ENCODE measurements around the gene OSMR. TPM values are rescaled to one million over a fixed set of nuclear protein-coding genes. Genes with fewer than 3 reads are reported as not detected.
A peak's percentile ranks its signal among the peaks of the same experiment; 100 is the strongest.

OSMR gene
- total and polyA plus RNA-seq, 3 donors from 2014 or later = 12.9 to 18.3 (median 13.5) TPM

DNA sequence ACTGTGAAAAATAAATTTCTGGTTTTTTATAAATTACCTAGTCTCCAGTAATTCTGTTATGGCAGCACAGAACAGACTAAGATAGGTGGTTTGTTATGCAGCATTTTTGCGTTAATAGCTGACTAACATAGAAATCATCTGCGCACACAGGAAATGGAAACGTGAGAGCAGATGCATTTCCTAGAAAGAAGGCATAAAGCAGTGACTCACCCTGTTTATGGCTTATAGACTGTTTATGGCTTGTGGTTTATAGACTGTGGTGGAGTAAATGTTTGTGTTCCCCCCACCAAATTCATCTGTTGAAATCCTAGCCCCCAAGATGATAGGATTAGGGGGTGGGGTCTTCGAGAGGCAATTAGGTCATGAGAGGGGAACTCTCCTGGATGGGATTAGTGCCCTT is 18.3 kb upstream of the OSMR start:
- Histone ChIP-seq H3K4me1 (no peaks in the 10 kb centered on the region), H3K4me3 (no peak overlapping the region), H3K36me3 (ENCODE audit: low read depth, missing control alignments) (no peaks in the 10 kb centered on the region), H3K27me3 (no peaks in the 10 kb centered on the region), H3K9me3 (no peaks in the 10 kb centered on the region), H3K27ac (no peak overlapping the region)
- 94 to 96% methylated on average over 4 of the region's 4 CpGs for WGBS, 2 donors
- intact Hi-C loops (cut with DNase I; ENCODE audit: low total_unique reads) = no loop called here
- TF ChIP-seq CTCF (IDR thresholded peaks at IDR 0.05) (no peak), POLR2A (IDR thresholded peaks at IDR 0.05) (no peak)
- no peak for DNase-seq

DNA sequence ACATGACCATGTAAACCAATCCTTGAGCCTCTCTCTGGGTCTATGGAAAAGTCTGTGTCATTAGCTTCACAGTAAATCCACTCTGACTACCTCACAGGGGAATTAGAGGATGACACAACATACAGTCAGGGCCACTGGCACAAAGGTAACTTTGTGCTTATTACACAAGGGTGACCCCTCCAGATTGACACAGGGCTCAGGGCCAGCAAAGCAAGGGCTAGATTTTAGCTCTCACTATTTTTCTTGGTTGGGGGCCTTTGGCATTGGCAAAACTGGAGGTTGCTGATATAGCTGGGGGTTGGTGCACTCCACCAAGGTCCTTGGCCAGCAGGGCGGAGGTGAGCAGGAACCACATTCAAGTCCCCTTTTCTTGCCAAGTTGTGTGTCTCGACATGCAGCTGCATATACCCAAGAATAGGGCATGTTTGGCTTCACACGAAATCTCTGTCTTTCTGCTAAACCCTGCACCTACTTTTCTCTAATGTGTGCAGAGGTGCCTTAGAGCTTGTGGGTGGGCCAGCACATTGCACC is 15.2 kb upstream of the OSMR start:
- H3K27me3 ChIP-seq = no peaks in the 10 kb centered on the region
- DNase-seq = no peak
- intact Hi-C loops (cut with DNase I; ENCODE audit: low total_unique reads) = no loop called here
- 90 to 91% methylated on average over 3 of the region's 3 CpGs for WGBS, 2 donors
- H3K4me1 ChIP-seq = no peaks in the 10 kb centered on the region
- H3K36me3 ChIP-seq (ENCODE audit: low read depth, missing control alignments) = no peaks in the 10 kb centered on the region
- H3K27ac ChIP-seq = no peak overlapping the region
- TF ChIP-seq POLR2A (IDR thresholded peaks at IDR 0.05) = no peak
- no peak for TF ChIP-seq CTCF (IDR thresholded peaks at IDR 0.05)
- no peaks in the 10 kb centered on the region for H3K9me3 ChIP-seq
- no peak overlapping the region for H3K4me3 ChIP-seq

- intact Hi-C loops (cut with DNase I; ENCODE audit: low total_unique reads) = no loop called here
- 85 to 89% methylated on average over 5 of the region's 5 CpGs for WGBS, 2 donors
- no peaks in the 10 kb centered on the region for H3K27me3 ChIP-seq
- no peaks in the 10 kb centered on the region for H3K9me3 ChIP-seq
- TF ChIP-seq CTCF (IDR thresholded peaks at IDR 0.05) (no peak), POLR2A (IDR thresholded peaks at IDR 0.05) (no peak)
- no peak overlapping the region for H3K4me3 ChIP-seq
- no peaks in the 10 kb centered on the region for H3K4me1 ChIP-seq
- no peak overlapping the region for H3K27ac ChIP-seq
- DNase-seq = no peak
- H3K36me3 ChIP-seq (ENCODE audit: low read depth, missing control alignments) = no peaks in the 10 kb centered on the region
These were observed 14.7 kb upstream of the OSMR start for GRCh38 chr5:38831117-38831516.

DNA sequence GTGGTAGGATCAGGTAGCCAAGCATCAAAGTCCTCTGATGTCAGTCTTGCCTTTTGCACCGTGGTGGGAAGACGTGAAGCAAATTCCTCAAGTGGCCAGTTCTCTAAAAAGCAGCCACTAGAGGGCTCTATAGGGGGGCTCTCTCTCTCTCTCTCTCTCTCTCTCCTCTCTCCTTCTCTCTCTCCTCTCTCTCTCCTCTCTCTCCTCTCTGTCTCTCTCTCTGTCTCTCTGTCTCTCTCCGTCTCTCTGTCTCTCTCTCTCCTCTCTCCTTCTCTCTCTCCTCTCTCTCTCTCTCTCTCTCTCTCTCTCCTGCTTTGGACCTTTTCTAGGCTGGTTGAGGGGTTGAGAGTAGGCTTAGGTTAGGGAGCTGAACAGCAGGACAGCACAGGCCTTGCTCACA is 13.9 kb upstream of the OSMR start:
- Histone ChIP-seq H3K9me3 (no peaks in the 10 kb centered on the region), H3K27me3 (no peaks in the 10 kb centered on the region), H3K4me3 (no peak overlapping the region), H3K36me3 (ENCODE audit: low read depth, missing control alignments) (no peaks in the 10 kb centered on the region), H3K27ac (no peak overlapping the region), H3K4me1 (no peaks in the 10 kb centered on the region)
- TF ChIP-seq POLR2A (IDR thresholded peaks at IDR 0.05) = no peak
- TF ChIP-seq CTCF (IDR thresholded peaks at IDR 0.05) = peak; percentile 7 to 49 (median 18)
- no peak for DNase-seq
- intact Hi-C loops (cut with DNase I; ENCODE audit: low total_unique reads) = no loop called here
- WGBS, 2 donors = 45 to 58% methylated on average over 3 of the region's 3 CpGs

DNA sequence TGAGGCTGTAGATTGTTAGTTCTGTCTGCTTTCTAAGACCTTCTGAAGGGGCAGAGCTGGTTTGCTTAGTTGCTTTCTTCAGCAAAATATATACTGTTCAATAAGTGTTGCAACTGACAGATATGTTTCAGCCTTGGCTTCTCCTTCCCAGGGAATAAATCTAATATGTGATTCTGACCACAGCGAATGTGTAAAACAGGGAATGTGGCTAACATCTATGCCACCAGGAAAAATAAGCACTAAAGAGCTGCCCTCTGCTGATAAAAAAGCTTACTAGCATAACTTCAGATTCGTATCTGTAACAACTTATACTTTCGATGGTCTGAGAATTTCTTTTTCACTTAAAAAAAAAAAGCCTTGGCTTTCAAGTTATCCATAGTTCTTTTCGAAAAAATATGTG is 13.0 kb upstream of the OSMR start:
- no peak for DNase-seq
- Histone ChIP-seq H3K4me3 (no peak overlapping the region), H3K9me3 (no peaks in the 10 kb centered on the region), H3K27ac (no peak overlapping the region), H3K4me1 (no peaks in the 10 kb centered on the region), H3K27me3 (no peaks in the 10 kb centered on the region), H3K36me3 (ENCODE audit: low read depth, missing control alignments) (no peaks in the 10 kb centered on the region)
- WGBS, 2 donors = 86% methylated on average over 4 of the region's 4 CpGs
- TF ChIP-seq POLR2A (IDR thresholded peaks at IDR 0.05) (no peak), CTCF (IDR thresholded peaks at IDR 0.05) (no peak)
- intact Hi-C loops (cut with DNase I; ENCODE audit: low total_unique reads) = no loop called here

All from testis (tissue), 3 donors.